T-helper 22 cell (primary cell): Measurements from ENCODE around the gene KREMEN2.

Experiments used
- DNase-seq: peaks from one replicate; pipeline ENCODE4 v3.0.0-alpha.2; 2020; ENCODE audit warnings: low read depth

The KREMEN2 gene

GRCh38 chr16:2980227-2981176, 16.4 kb downstream of the KREMEN2 start, which contains the start of gene PKMYT1:
PKMYT1 (minus strand) TSS chr16:2980446; CDS start chr16:2979657, 789 bp downstream.
- peak; percentile 84 for DNase-seq

GRCh38 chr16:2981177-2981898, 17.3 kb downstream of the KREMEN2 start:
- DNase-seq: no peak

GRCh38 chr16:2981899-2982250, 17.8 kb downstream of the KREMEN2 start:
- DNase-seq: no peak

- no peak for DNase-seq
Observed at GRCh38 chr16:2982402-2982801, 18.3 kb downstream of the KREMEN2 start.

GRCh38 chr16:2983706-2984136, 19.6 kb downstream of the KREMEN2 start:
- DNase-seq: no peak

- no peak for DNase-seq
Observed at GRCh38 chr16:2985462-2985861, 21.4 kb downstream of the KREMEN2 start.

- DNase-seq: no peak
Observed at GRCh38 chr16:2985893-2986355, 21.8 kb downstream of the KREMEN2 start.

- DNase-seq: no peak
Observed at GRCh38 chr16:2986623-2987188, 22.6 kb downstream of the KREMEN2 start.

GRCh38 chr16:2987286-2987685, 23.2 kb downstream of the KREMEN2 start:
- no peak for DNase-seq

GRCh38 chr16:2987833-2988232, 23.8 kb downstream of the KREMEN2 start:
- DNase-seq: no peak

GRCh38 chr16:2988590-2989099, 24.6 kb downstream of the KREMEN2 start:
- DNase-seq: no peak

GRCh38 chr16:2990891-2991290, 26.8 kb downstream of the KREMEN2 start:
- no peak for DNase-seq

GRCh38 chr16:2991566-2992261, 27.6 kb downstream of the KREMEN2 start:
- DNase-seq: no peak

- no peak for DNase-seq
Observed at GRCh38 chr16:2992383-2993081, 28.5 kb downstream of the KREMEN2 start.

GRCh38 chr16:2996298-2996697, 32.2 kb downstream of the KREMEN2 start:
- DNase-seq: no peak

- no peak for DNase-seq
Observed at GRCh38 chr16:2999929-3000328, 35.9 kb downstream of the KREMEN2 start.

GRCh38 chr16:3000540-3000939, 36.5 kb downstream of the KREMEN2 start:
- no peak for DNase-seq

- DNase-seq: no peak
Observed at GRCh38 chr16:3001316-3001715, 37.2 kb downstream of the KREMEN2 start.

- peak; percentile 97 for DNase-seq
Observed at GRCh38 chr16:3003582-3004270, 39.7 kb downstream of the KREMEN2 start.

- no peak for DNase-seq
Observed at GRCh38 chr16:3004319-3004718, 40.2 kb downstream of the KREMEN2 start.
